HEK293T (cell line): ENCODE data around the gene LRRC17.

Experiments
- CTCF ChIA-PET: fragments of 350-600 bp; formaldehyde crosslinking; extraction: SDS; loops from one replicate; lab custom pipeline; 2021; ENCODE audit warnings: antibody characterized with exemption, inconsistent platforms; lab: Yijun Ruan, JAX
- POLR2A ChIA-PET: fragments of 350-600 bp; formaldehyde crosslinking; extraction: SDS; loops from one replicate; lab custom pipeline; 2020; ENCODE audit warnings: antibody characterized with exemption, inconsistent platforms; lab: Yijun Ruan, JAX
- DNase-seq: peaks from one replicate; pipeline ENCODE4 v3.0.0; 2012; ENCODE audit warnings: mixed read lengths; ENCODE audit errors: extremely low spot score
- ARNT ChIP-seq: fragments of 450-650 bp; IDR thresholded peaks from 2 replicates; pipeline ENCODE4 v1.6.1; 2017; ENCODE audit warnings: mild to moderate bottlenecking
- BHLHE40 ChIP-seq: fragments of 450-650 bp; IDR thresholded peaks from 2 replicates; pipeline ENCODE4 v1.6.1; 2016; ENCODE audit warnings: mild to moderate bottlenecking, moderate library complexity, borderline replicate concordance
- CTBP1 ChIP-seq: fragments of 450-650 bp; IDR thresholded peaks from 2 replicates; pipeline ENCODE4 v1.6.1; 2016; ENCODE audit warnings: borderline replicate concordance
- ELF4 ChIP-seq: fragments of 450-650 bp; IDR thresholded peaks from 2 replicates; pipeline ENCODE4 v1.6.1; 2017; ENCODE audit warnings: antibody characterized with exemption
- FOXA1 ChIP-seq: fragments of 450-650 bp; IDR thresholded peaks from 2 replicates; pipeline ENCODE4 v1.6.1; 2016; ENCODE audit warnings: mild to moderate bottlenecking
- FOXK2 ChIP-seq: fragments of 450-650 bp; IDR thresholded peaks from 2 replicates; pipeline ENCODE4 v1.6.1; 2016; ENCODE audit warnings: mild to moderate bottlenecking
- FOXM1 ChIP-seq: fragments of 450-650 bp; IDR thresholded peaks from 2 replicates; pipeline ENCODE4 v1.6.1; 2017; ENCODE audit warnings: mild to moderate bottlenecking, borderline replicate concordance
- HDGF ChIP-seq: fragments of 450-650 bp; IDR thresholded peaks from 2 replicates; pipeline ENCODE4 v1.6.1; 2017; ENCODE audit warnings: antibody characterized with exemption, borderline replicate concordance
- L3MBTL2 ChIP-seq: fragments of 450-650 bp; conservative IDR thresholded peaks from 2 replicates; pipeline ENCODE4 v1.6.1; 2016; ENCODE audit warnings: mild to moderate bottlenecking
- LEF1 ChIP-seq: fragments of 450-650 bp; IDR thresholded peaks from 2 replicates; pipeline ENCODE4 v1.6.1; 2017; ENCODE audit warnings: mild to moderate bottlenecking, borderline replicate concordance
- NFRKB ChIP-seq: fragments of 450-650 bp; IDR thresholded peaks from 2 replicates; pipeline ENCODE4 v1.6.1; 2016; ENCODE audit warnings: mild to moderate bottlenecking, moderate library complexity
- PKNOX1 ChIP-seq: fragments of 450-650 bp; IDR thresholded peaks from 2 replicates; pipeline ENCODE4 v1.6.1; 2016
- SP1 ChIP-seq: fragments of 450-650 bp; IDR thresholded peaks from 2 replicates; pipeline ENCODE4 v1.6.1; 2017
- SUZ12 ChIP-seq: fragments of 450-650 bp; IDR thresholded peaks from 2 replicates; pipeline ENCODE4 v1.6.1; 2016; ENCODE audit warnings: mild to moderate bottlenecking
- TARDBP ChIP-seq: fragments of 450-650 bp; IDR thresholded peaks from 2 replicates; pipeline ENCODE4 v1.6.1; 2016
- ZNF384 ChIP-seq: fragments of 450-650 bp; IDR thresholded peaks from 2 replicates; pipeline ENCODE4 v1.6.1; 2016

Gene LRRC17

DNA sequence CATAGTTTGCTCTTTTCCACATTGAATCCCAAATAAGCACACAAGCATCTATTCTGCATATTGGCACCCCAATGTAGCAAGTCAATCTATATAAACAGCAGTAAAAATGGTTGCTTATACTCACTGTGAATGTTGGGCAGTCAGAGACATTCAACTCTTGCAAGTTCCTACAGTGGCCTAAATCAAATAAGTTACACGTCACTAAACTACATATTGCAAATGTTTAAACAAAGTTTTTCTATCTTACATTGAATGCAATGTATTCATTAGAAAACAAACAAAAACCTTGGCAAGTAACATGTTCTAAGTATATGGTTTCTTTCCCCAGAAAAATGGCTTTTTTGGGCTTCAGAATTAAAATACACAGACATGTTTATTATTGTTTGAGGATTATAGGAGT, 19.0 kb downstream of the LRRC17 start:
- no peak for DNase-seq
- POLR2A ChIA-PET, result no interaction called here
- CTCF ChIA-PET, result no interaction called here
- TF ChIP-seq SP1 (no peak), SUZ12 (no peak), ELF4 (no peak), LEF1 (no peak), FOXM1 (no peak), TARDBP (no peak), HDGF (no peak), ARNT (no peak)

DNA sequence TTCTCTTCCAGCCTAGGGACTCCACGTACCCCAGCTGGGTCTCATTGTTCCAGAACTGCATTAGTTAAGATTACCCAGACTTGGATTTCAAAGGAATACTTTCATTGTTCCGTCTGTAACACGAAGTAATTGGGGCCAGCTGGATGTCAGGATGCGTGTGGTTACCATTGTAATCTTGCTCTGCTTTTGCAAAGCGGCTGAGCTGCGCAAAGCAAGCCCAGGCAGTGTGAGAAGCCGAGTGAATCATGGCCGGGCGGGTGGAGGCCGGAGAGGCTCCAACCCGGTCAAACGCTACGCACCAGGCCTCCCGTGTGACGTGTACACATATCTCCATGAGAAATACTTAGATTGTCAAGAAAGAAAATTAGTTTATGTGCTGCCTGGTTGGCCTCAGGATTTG, 21.0 kb downstream of the LRRC17 start:
- no peak for DNase-seq
- ChIA-PET CTCF (no interaction called here), POLR2A (no interaction called here)
- no peak for TF ChIP-seq ELF4
- no peak for TF ChIP-seq ZNF384
- no peak for TF ChIP-seq SP1
- no peak for TF ChIP-seq BHLHE40

DNA sequence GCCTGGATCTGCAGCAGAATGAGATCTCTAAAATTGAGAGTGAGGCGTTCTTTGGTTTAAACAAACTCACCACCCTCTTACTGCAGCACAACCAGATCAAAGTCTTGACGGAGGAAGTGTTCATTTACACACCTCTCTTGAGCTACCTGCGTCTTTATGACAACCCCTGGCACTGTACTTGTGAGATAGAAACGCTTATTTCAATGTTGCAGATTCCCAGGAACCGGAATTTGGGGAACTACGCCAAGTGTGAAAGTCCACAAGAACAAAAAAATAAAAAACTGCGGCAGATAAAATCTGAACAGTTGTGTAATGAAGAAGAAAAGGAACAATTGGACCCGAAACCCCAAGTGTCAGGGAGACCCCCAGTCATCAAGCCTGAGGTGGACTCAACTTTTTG, 21.4 kb downstream of the LRRC17 start:
- no peak for TF ChIP-seq NFRKB
- TF ChIP-seq LEF1, result no peak
- TF ChIP-seq SUZ12, result no peak
- TF ChIP-seq ZNF384, result no peak
- no peak for TF ChIP-seq BHLHE40
- TF ChIP-seq HDGF, result no peak
- no peak for TF ChIP-seq SP1
- no peak for TF ChIP-seq FOXK2
- TF ChIP-seq L3MBTL2, result no peak
- POLR2A ChIA-PET, result no interaction called here
- CTCF ChIA-PET, result no interaction called here
- DNase-seq, result no peak

- TF ChIP-seq ZNF384, result no peak
- no peak for TF ChIP-seq BHLHE40
- no peak for TF ChIP-seq HDGF
- no peak for TF ChIP-seq FOXM1
- no peak for TF ChIP-seq SUZ12
- no peak for TF ChIP-seq PKNOX1
- TF ChIP-seq ELF4, result no peak
- no peak for TF ChIP-seq LEF1
These were observed 21.9 kb downstream of the LRRC17 start for GRCh38 chr7:102934701-102935100.

GRCh38 chr7:102935450-102936115, 22.8 kb downstream of the LRRC17 start:
- CTCF ChIA-PET, result interaction anchor here (0.6 kb wide), 1 partner anchor 53 kb away, joined by 3 read pairs; no protein-coding TSS in a partner anchor
- no peak for TF ChIP-seq FOXA1
- no peak for TF ChIP-seq NFRKB
- TF ChIP-seq LEF1, result no peak
- no peak for TF ChIP-seq PKNOX1
- TF ChIP-seq BHLHE40, result no peak
- no peak for TF ChIP-seq ARNT
- TF ChIP-seq ZNF384, result no peak
- TF ChIP-seq TARDBP, result no peak
- TF ChIP-seq ELF4, result no peak
- no peak for TF ChIP-seq FOXK2
- TF ChIP-seq HDGF, result no peak
- TF ChIP-seq SP1, result no peak
- TF ChIP-seq L3MBTL2, result no peak
- no peak for TF ChIP-seq SUZ12
- TF ChIP-seq FOXM1, result no peak
- TF ChIP-seq CTBP1, result no peak
- POLR2A ChIA-PET, result no interaction called here
- no peak for DNase-seq

More at GRCh38 chr7:102934701-102935100, 21.9 kb downstream of the LRRC17 start:
- CTCF ChIA-PET, result no interaction called here
- POLR2A ChIA-PET, result no interaction called here
- DNase-seq, result no peak

DNA sequence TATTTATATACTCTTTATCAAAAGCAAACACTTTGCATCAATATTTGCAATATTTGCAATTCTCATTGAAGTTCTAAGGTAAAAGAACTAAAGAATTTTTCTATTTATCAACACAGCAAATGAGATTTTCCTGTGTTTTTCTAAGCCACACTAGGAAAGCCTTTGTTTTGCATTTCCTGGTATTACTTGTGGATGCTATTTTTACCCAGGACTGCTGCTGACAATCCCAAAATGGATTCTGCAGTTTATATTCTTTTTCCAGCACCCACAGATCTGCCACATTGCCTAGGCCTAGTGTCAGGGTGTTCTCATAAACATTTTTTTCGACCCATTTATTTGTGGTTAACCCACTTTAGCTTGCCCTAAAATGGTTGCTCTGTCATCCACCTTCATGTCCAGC, 25.9 kb downstream of the LRRC17 start:
- ChIA-PET POLR2A (no interaction called here), CTCF (no interaction called here)
- no peak for DNase-seq
- TF ChIP-seq ELF4 (no peak), L3MBTL2 (no peak)

DNA sequence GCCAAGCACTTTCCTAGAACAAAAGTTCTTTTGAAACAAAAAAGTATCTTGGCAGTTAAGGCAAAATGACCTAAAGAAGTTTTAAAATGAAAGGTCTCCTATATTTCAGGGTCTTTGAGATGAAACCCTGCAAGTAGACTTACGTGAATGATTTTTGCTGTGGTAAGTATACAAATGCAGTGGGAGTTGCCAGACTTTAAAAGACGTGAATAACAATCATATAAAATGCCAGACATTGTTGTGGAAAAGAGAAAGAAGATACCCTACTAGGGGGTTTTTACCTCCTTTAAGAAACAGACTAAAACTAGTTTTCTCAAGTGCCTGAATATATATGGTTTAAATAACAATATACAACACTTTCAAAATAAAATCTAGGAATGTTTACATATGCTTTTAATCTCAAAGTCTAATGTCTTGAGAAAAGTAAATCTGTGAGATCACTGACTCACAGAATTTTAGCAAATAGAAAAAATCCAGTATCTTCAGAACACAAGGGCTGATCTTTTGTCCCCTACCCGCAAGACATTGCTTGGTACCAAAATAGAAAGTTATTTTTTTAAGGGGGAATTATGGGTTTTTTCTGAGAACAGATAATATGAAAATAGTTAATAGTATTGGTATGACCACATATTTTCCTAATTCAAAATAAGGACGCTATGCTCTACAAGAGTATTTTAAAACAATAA, 29.5 kb downstream of the LRRC17 start:
- DNase-seq, result no peak
- ChIA-PET CTCF (no interaction called here), POLR2A (no interaction called here)
- TF ChIP-seq LEF1, result no peak
- TF ChIP-seq SP1, result no peak
- TF ChIP-seq FOXA1, result no peak
- no peak for TF ChIP-seq HDGF
- TF ChIP-seq PKNOX1, result no peak
- TF ChIP-seq SUZ12, result no peak
- TF ChIP-seq ZNF384, result no peak
- no peak for TF ChIP-seq NFRKB
- TF ChIP-seq TARDBP, result no peak
